ENCODE results near the gene SEMA5A. TPM values are rescaled to one million over a fixed set of nuclear protein-coding genes. Genes with fewer than 3 reads are reported as not detected.

Gene SEMA5A
- total RNA-seq, 5 donors from 2014 or later (not counting 1 experiment from before 2014, with no cell fraction given) = 0.60 to 5.1 (median 1.5) TPM

GRCh38 chr5:9140711-9141110 lies 405.2 kb downstream of the SEMA5A start:
- Mint-ChIP-seq H3K4me3 (no peak overlapping the region), H3K27ac (no peak overlapping the region), H3K27me3 (no peaks in the 10 kb centered on the region), H3K9me3 (peaks cover 0 to 12% (median 3%) of the 10 kb centered on the region in 3 donors), H3K4me1 (no peaks in the 10 kb centered on the region), H3K36me3 (no peaks in the 10 kb centered on the region)
- no peak for DNase-seq
- Histone ChIP-seq H3K9me3 (no peaks in the 10 kb centered on the region), H3K27ac (ENCODE audit: low read length) (no peak overlapping the region), H3K4me1 (ENCODE audit: control insufficient read depth in 1 of 2, extremely low read depth in 1 of 2, insufficient read depth in 2 of 2, low read length in 2 of 2) (no peaks in the 10 kb centered on the region), H3K36me3 (ENCODE audit: control insufficient read depth in 2 of 2, extremely low read depth in 1 of 2, insufficient read depth in 1 of 2, low read length in 1 of 2) (no peaks in the 10 kb centered on the region), H3K4me3 (ENCODE audit: control insufficient read depth in 1 of 2, extremely low read depth in 1 of 2, low read length in 1 of 2) (no peak overlapping the region), H3K27me3 (replicated peaks in 1 of 2; ENCODE audit: control insufficient read depth in 2 of 2, extremely low read depth in 1 of 2, insufficient read depth in 2 of 2, low read length in 1 of 2) (no peaks in the 10 kb centered on the region)
- 90% methylated on average over 2 of the region's 5 CpGs for WGBS (ENCODE audit: insufficient coverage)
- CTCF ChIA-PET = no interaction called here
- POLR2A ChIA-PET = no interaction called here
- no peak for ATAC-seq (replicated peaks in 1 of 4)

DNA sequence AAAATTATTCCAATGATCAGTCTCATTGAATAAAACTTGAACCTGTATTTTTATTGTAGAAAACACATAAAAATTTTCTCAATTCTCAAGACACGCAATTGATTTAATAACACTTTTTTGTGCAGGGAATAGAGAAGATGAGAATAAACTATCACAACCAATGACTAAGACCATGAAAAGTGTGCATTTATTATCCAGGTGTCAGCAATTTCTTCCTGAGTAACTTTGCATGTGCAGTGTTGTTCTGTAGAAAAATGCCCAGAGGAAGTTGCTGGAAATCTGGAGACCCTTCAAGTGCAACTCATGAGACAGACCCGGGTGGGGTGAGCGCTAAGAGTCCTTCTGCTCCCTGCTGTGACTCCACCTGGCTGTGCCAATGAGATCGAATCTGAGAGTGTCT lies 405.7 kb downstream of the SEMA5A start:
- Histone ChIP-seq H3K4me3 (ENCODE audit: control insufficient read depth in 1 of 2, extremely low read depth in 1 of 2, low read length in 1 of 2) (no peak overlapping the region), H3K9me3 (no peaks in the 10 kb centered on the region), H3K27ac (ENCODE audit: low read length) (no peak overlapping the region), H3K4me1 (ENCODE audit: control insufficient read depth in 1 of 2, extremely low read depth in 1 of 2, insufficient read depth in 2 of 2, low read length in 2 of 2) (no peaks in the 10 kb centered on the region), H3K27me3 (replicated peaks in 1 of 2; ENCODE audit: control insufficient read depth in 2 of 2, extremely low read depth in 1 of 2, insufficient read depth in 2 of 2, low read length in 1 of 2) (no peaks in the 10 kb centered on the region), H3K36me3 (ENCODE audit: control insufficient read depth in 2 of 2, extremely low read depth in 1 of 2, insufficient read depth in 1 of 2, low read length in 1 of 2) (no peaks in the 10 kb centered on the region)
- ATAC-seq (replicated peaks in 1 of 4) = no peak
- ChIA-PET POLR2A (no interaction called here), CTCF (no interaction called here)
- Mint-ChIP-seq H3K27ac (no peak overlapping the region), H3K4me3 (no peak overlapping the region), H3K9me3 (peaks cover 2 to 12% (median 6%) of the 10 kb centered on the region in 3 donors), H3K27me3 (no peaks in the 10 kb centered on the region), H3K4me1 (no peaks in the 10 kb centered on the region), H3K36me3 (no peaks in the 10 kb centered on the region)
- WGBS (ENCODE audit: insufficient coverage) = 65% methylated on average over 2 of the region's 4 CpGs
- DNase-seq = no peak

GRCh38 chr5:9139344-9139743 lies 406.5 kb downstream of the SEMA5A start:
- DNase-seq (no peak), ATAC-seq (replicated peaks in 1 of 4) (no peak)
- H3K9me3 Mint-ChIP-seq = peaks cover 2 to 12% (median 6%) of the 10 kb centered on the region in 3 donors
- H3K4me1 Mint-ChIP-seq = no peaks in the 10 kb centered on the region
- H3K27me3 ChIP-seq (replicated peaks in 1 of 2; ENCODE audit: control insufficient read depth in 2 of 2, extremely low read depth in 1 of 2, insufficient read depth in 2 of 2, low read length in 1 of 2) = no peaks in the 10 kb centered on the region
- no peak overlapping the region for H3K4me3 Mint-ChIP-seq
- ChIA-PET CTCF (no interaction called here), POLR2A (no interaction called here)
- no peak overlapping the region for H3K4me3 ChIP-seq (ENCODE audit: control insufficient read depth in 1 of 2, extremely low read depth in 1 of 2, low read length in 1 of 2)
- no peaks in the 10 kb centered on the region for H3K4me1 ChIP-seq (ENCODE audit: control insufficient read depth in 1 of 2, extremely low read depth in 1 of 2, insufficient read depth in 2 of 2, low read length in 2 of 2)
- H3K27me3 Mint-ChIP-seq = no peaks in the 10 kb centered on the region
- H3K27ac ChIP-seq (ENCODE audit: low read length) = no peak overlapping the region
- H3K9me3 ChIP-seq = no peaks in the 10 kb centered on the region
- no peaks in the 10 kb centered on the region for H3K36me3 ChIP-seq (ENCODE audit: control insufficient read depth in 2 of 2, extremely low read depth in 1 of 2, insufficient read depth in 1 of 2, low read length in 1 of 2)
- no peak overlapping the region for H3K27ac Mint-ChIP-seq
- H3K36me3 Mint-ChIP-seq = no peaks in the 10 kb centered on the region

DNA sequence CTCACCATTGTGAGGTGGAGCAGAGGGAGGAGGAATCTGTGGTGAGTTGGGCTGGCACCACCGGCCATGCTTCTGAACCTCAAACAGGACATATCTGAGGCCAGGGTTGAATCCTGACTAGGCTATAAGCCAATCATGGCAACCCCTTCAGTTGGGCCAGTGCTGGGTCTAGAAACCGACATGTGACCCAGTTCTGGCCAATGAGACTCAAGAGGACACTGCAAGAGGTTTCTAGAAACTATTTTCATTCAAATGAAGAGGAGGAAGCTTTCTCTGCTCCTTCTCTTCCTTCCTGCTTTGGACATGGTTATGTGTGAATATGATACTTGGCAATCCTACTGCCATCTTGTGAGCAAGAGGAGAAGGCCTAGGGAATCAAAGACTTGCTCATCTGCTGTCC lies 417.7 kb downstream of the SEMA5A start:
- WGBS (ENCODE audit: insufficient coverage) = 80% methylated on average over 2 of the region's 2 CpGs
- no peaks in the 10 kb centered on the region for H3K27me3 Mint-ChIP-seq
- ATAC-seq (replicated peaks in 1 of 4) = no peak

DNA sequence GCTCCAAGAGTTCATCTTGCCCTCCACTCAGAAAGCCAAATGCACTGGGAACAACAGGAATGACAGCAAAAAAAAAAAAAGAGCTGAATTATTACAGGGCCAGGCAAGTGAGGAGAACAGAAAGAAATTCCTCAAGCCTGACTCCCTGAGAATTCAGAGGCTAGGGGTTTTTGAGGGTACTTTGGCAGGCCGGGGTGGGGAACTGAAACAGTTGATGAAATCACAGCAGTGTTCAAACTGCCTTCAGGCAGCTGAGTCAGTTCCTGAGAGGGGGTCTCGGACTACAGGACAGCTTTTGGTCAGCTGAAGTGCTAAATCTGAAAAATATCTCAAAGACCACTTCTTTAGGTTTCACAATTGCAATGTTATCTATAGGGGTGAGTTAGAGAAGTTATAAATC lies 419.4 kb downstream of the SEMA5A start:
- DNase-seq (no peak), ATAC-seq (replicated peaks in 1 of 4) (no peak)
- peaks cover 7 to 18% (median 12%) of the 10 kb centered on the region in 3 donors for H3K9me3 Mint-ChIP-seq
- Histone ChIP-seq H3K4me3 (ENCODE audit: control insufficient read depth in 1 of 2, extremely low read depth in 1 of 2, low read length in 1 of 2) (no peak overlapping the region), H3K9me3 (no peaks in the 10 kb centered on the region), H3K4me1 (ENCODE audit: control insufficient read depth in 1 of 2, extremely low read depth in 1 of 2, insufficient read depth in 2 of 2, low read length in 2 of 2) (no peaks in the 10 kb centered on the region), H3K27ac (ENCODE audit: low read length) (no peak overlapping the region), H3K27me3 (replicated peaks in 1 of 2; ENCODE audit: control insufficient read depth in 2 of 2, extremely low read depth in 1 of 2, insufficient read depth in 2 of 2, low read length in 1 of 2) (no peaks in the 10 kb centered on the region), H3K36me3 (ENCODE audit: control insufficient read depth in 2 of 2, extremely low read depth in 1 of 2, insufficient read depth in 1 of 2, low read length in 1 of 2) (no peaks in the 10 kb centered on the region)
- 71% methylated on average over 1 of the region's 2 CpGs for WGBS (ENCODE audit: insufficient coverage)
- H3K36me3 Mint-ChIP-seq = no peaks in the 10 kb centered on the region
- no peak overlapping the region for H3K27ac Mint-ChIP-seq
- ChIA-PET POLR2A (no interaction called here), CTCF (no interaction called here)
- H3K4me3 Mint-ChIP-seq = no peak overlapping the region
- no peaks in the 10 kb centered on the region for H3K27me3 Mint-ChIP-seq
- H3K4me1 Mint-ChIP-seq = no peaks in the 10 kb centered on the region

More for the DNA sequence above, 417.7 kb downstream of the SEMA5A start:
- no peaks in the 10 kb centered on the region for H3K4me1 ChIP-seq (ENCODE audit: control insufficient read depth in 1 of 2, extremely low read depth in 1 of 2, insufficient read depth in 2 of 2, low read length in 2 of 2)
- no peak for DNase-seq
- Mint-ChIP-seq H3K9me3 (peaks cover 4 to 18% (median 12%) of the 10 kb centered on the region in 3 donors), H3K27ac (no peak overlapping the region), H3K4me1 (no peaks in the 10 kb centered on the region), H3K4me3 (no peak overlapping the region), H3K36me3 (no peaks in the 10 kb centered on the region)
- no peaks in the 10 kb centered on the region for H3K36me3 ChIP-seq (ENCODE audit: control insufficient read depth in 2 of 2, extremely low read depth in 1 of 2, insufficient read depth in 1 of 2, low read length in 1 of 2)
- no peaks in the 10 kb centered on the region for H3K27me3 ChIP-seq (replicated peaks in 1 of 2; ENCODE audit: control insufficient read depth in 2 of 2, extremely low read depth in 1 of 2, insufficient read depth in 2 of 2, low read length in 1 of 2)
- no peak overlapping the region for H3K4me3 ChIP-seq (ENCODE audit: control insufficient read depth in 1 of 2, extremely low read depth in 1 of 2, low read length in 1 of 2)
- no peaks in the 10 kb centered on the region for H3K9me3 ChIP-seq
- H3K27ac ChIP-seq (ENCODE audit: low read length) = no peak overlapping the region
- CTCF ChIA-PET = no interaction called here
- POLR2A ChIA-PET = no interaction called here

GRCh38 chr5:9125852-9126251 lies 420.0 kb downstream of the SEMA5A start:
- Mint-ChIP-seq H3K27ac (no peak overlapping the region), H3K9me3 (peaks cover 6 to 18% (median 9%) of the 10 kb centered on the region in 3 donors), H3K4me3 (no peak overlapping the region), H3K27me3 (no peaks in the 10 kb centered on the region), H3K4me1 (no peaks in the 10 kb centered on the region), H3K36me3 (no peaks in the 10 kb centered on the region)
- H3K4me3 ChIP-seq (ENCODE audit: control insufficient read depth in 1 of 2, extremely low read depth in 1 of 2, low read length in 1 of 2) = no peak overlapping the region
- no peaks in the 10 kb centered on the region for H3K4me1 ChIP-seq (ENCODE audit: control insufficient read depth in 1 of 2, extremely low read depth in 1 of 2, insufficient read depth in 2 of 2, low read length in 2 of 2)
- ChIA-PET CTCF (no interaction called here), POLR2A (no interaction called here)
- H3K9me3 ChIP-seq = no peaks in the 10 kb centered on the region
- no peaks in the 10 kb centered on the region for H3K36me3 ChIP-seq (ENCODE audit: control insufficient read depth in 2 of 2, extremely low read depth in 1 of 2, insufficient read depth in 1 of 2, low read length in 1 of 2)
- ATAC-seq (replicated peaks in 1 of 4) (no peak), DNase-seq (no peak)
- 100% methylated on average over 1 of the region's 3 CpGs for WGBS (ENCODE audit: insufficient coverage)
- no peak overlapping the region for H3K27ac ChIP-seq (ENCODE audit: low read length)
- no peaks in the 10 kb centered on the region for H3K27me3 ChIP-seq (replicated peaks in 1 of 2; ENCODE audit: control insufficient read depth in 2 of 2, extremely low read depth in 1 of 2, insufficient read depth in 2 of 2, low read length in 1 of 2)

GRCh38 chr5:9124838-9125237 lies 421.0 kb downstream of the SEMA5A start:
- H3K4me1 Mint-ChIP-seq = no peaks in the 10 kb centered on the region
- no peak overlapping the region for H3K4me3 Mint-ChIP-seq
- ATAC-seq (replicated peaks in 1 of 4) (no peak), DNase-seq (no peak)
- no peaks in the 10 kb centered on the region for H3K27me3 ChIP-seq (replicated peaks in 1 of 2; ENCODE audit: control insufficient read depth in 2 of 2, extremely low read depth in 1 of 2, insufficient read depth in 2 of 2, low read length in 1 of 2)
- no peak overlapping the region for H3K27ac ChIP-seq (ENCODE audit: low read length)
- no peak overlapping the region for H3K27ac Mint-ChIP-seq
- no peak overlapping the region for H3K4me3 ChIP-seq (ENCODE audit: control insufficient read depth in 1 of 2, extremely low read depth in 1 of 2, low read length in 1 of 2)
- no peaks in the 10 kb centered on the region for H3K36me3 ChIP-seq (ENCODE audit: control insufficient read depth in 2 of 2, extremely low read depth in 1 of 2, insufficient read depth in 1 of 2, low read length in 1 of 2)
- no peaks in the 10 kb centered on the region for H3K9me3 ChIP-seq
- no peaks in the 10 kb centered on the region for H3K36me3 Mint-ChIP-seq
- H3K27me3 Mint-ChIP-seq = no peaks in the 10 kb centered on the region
- POLR2A ChIA-PET = no interaction called here
- peaks cover 6 to 18% (median 9%) of the 10 kb centered on the region in 3 donors for H3K9me3 Mint-ChIP-seq
- WGBS (ENCODE audit: insufficient coverage) = 96% methylated on average over 2 of the region's 6 CpGs
- H3K4me1 ChIP-seq (ENCODE audit: control insufficient read depth in 1 of 2, extremely low read depth in 1 of 2, insufficient read depth in 2 of 2, low read length in 2 of 2) = no peaks in the 10 kb centered on the region
- CTCF ChIA-PET = no interaction called here

Data from T-cell (primary cell).